MM.1S (cell line): ENCODE measurements around the gene TET1.

Source experiments
- DNase-seq: peaks from one replicate; pipeline ENCODE4 v3.0.0-alpha.2; 2015
- H2AFZ ChIP-seq: fragments of 300-600 bp; sonication (generic); 2 replicates; pipeline ENCODE4 v1.6.0; 2016; ENCODE audit warnings: antibody characterized with exemption, low read length
- H3F3A ChIP-seq: fragments of 300-600 bp; sonication (generic); 2 replicates; pipeline ENCODE4 v1.6.1; 2016; ENCODE audit warnings: mild to moderate bottlenecking, antibody characterized with exemption, low read length, moderate library complexity, mixed read lengths; ENCODE audit not compliant: insufficient read depth
- H3K27ac ChIP-seq: fragments of 300-600 bp; sonication (generic); 2 replicates; pipeline ENCODE4 v1.5.1; 2016; ENCODE audit warnings: mild to moderate bottlenecking, low read length
- H3K27me3 ChIP-seq: fragments of 300-600 bp; sonication (generic); replicated peaks from 2 replicates; pipeline ENCODE4 v1.6.0; 2016; ENCODE audit warnings: low read length; ENCODE audit not compliant: insufficient read depth
- H3K36me3 ChIP-seq: fragments of 300-600 bp; sonication (generic); replicated peaks from 2 replicates; pipeline ENCODE4 v1.6.1; 2016; ENCODE audit warnings: mild to moderate bottlenecking, low read length, mixed read lengths; ENCODE audit not compliant: insufficient read depth
- H3K4me1 ChIP-seq: fragments of 300-600 bp; sonication (generic); 2 replicates; pipeline ENCODE4 v1.6.1; 2016; ENCODE audit warnings: low read length, mixed read lengths
- H3K4me2 ChIP-seq: fragments of 300-600 bp; sonication (generic); 2 replicates; pipeline ENCODE4 v1.6.0; 2016; ENCODE audit warnings: low read depth, low read length
- H3K4me3 ChIP-seq: fragments of 300-600 bp; sonication (generic); 2 replicates; pipeline ENCODE4 v1.5.1; 2016; ENCODE audit warnings: low read length, mixed read lengths
- H3K79me2 ChIP-seq: fragments of 300-600 bp; sonication (generic); 2 replicates; pipeline ENCODE4 v1.6.1; 2016; ENCODE audit warnings: mixed run types, low read length, mixed read lengths
- H3K9ac ChIP-seq: fragments of 300-600 bp; sonication (generic); 2 replicates; pipeline ENCODE4 v1.6.1; 2016; ENCODE audit warnings: low read length, mixed read lengths
- H3K9me2 ChIP-seq: fragments of 300-600 bp; sonication (generic); replicated peaks from 2 replicates; pipeline ENCODE4 v1.6.1; 2016; ENCODE audit warnings: mild to moderate bottlenecking, low read length, mixed read lengths; ENCODE audit not compliant: insufficient read depth
- H3K9me3 ChIP-seq: fragments of 300-600 bp; sonication (generic); replicated peaks from 2 replicates; pipeline ENCODE4 v1.6.1; 2016; ENCODE audit warnings: mild to moderate bottlenecking, low read length, mixed read lengths; ENCODE audit not compliant: insufficient read depth
- H4K20me1 ChIP-seq: fragments of 300-600 bp; sonication (generic); 2 replicates; pipeline ENCODE4 v1.6.1; 2016; ENCODE audit warnings: mild to moderate bottlenecking, low read length, moderate library complexity, mixed read lengths; ENCODE audit not compliant: insufficient read depth
- CTCF ChIP-seq: fragments of 300-600 bp; sonication (generic); IDR thresholded peaks from 2 replicates; pipeline ENCODE4 v1.5.1; 2016; ENCODE audit warnings: antibody characterized with exemption, low read length, mixed read lengths
- EZH2 ChIP-seq: fragments of 300-600 bp; sonication (generic); optimal IDR thresholded peaks from 2 replicates; pipeline ENCODE3; 2017; ENCODE audit warnings: low read depth, mild to moderate bottlenecking, antibody characterized with exemption, low read length, mixed read lengths
- EZH2phosphoT487 ChIP-seq: fragments of 300-600 bp; sonication (generic); IDR thresholded peaks from 2 replicates; pipeline ENCODE4 v1.6.1; 2018; ENCODE audit warnings: antibody characterized with exemption, low read length

The TET1 gene

GRCh38 chr10:68560943-68561864 lies 1.1 kb downstream of the TET1 start:
- Histone ChIP-seq H3K27ac (no peak overlapping the region), H2AFZ (peak overlapping the region; percentile 79), H3F3A (peaks cover 13% of the 10 kb centered on the region; the same call in 1 of the 2 replicates), H3K4me3 (peak overlapping the region; percentile 92), H4K20me1 (no peaks in the 10 kb centered on the region), H3K9me2 (no peaks in the 10 kb centered on the region), H3K4me2 (peak overlapping the region; percentile 82), H3K9me3 (no peaks in the 10 kb centered on the region), H3K9ac (peak overlapping the region; percentile 62; the same call in 1 of the 2 replicates), H3K36me3 (no peaks in the 10 kb centered on the region), H3K27me3 (no peaks in the 10 kb centered on the region), H3K4me1 (peaks cover 26% of the 10 kb centered on the region), H3K79me2 (peaks cover 57% of the 10 kb centered on the region)
- peak; percentile 21 for DNase-seq
- TF ChIP-seq EZH2phosphoT487 (no peak), EZH2 (no peak), CTCF (no peak)

GRCh38 chr10:68561865-68562649 lies 1.9 kb downstream of the TET1 start:
- no peak for DNase-seq
- no peak overlapping the region for H2AFZ ChIP-seq
- peak overlapping the region; percentile 29 for H3K4me3 ChIP-seq
- no peaks in the 10 kb centered on the region for H3K9me3 ChIP-seq
- H3K4me1 ChIP-seq: peaks cover 34% of the 10 kb centered on the region
- no peaks in the 10 kb centered on the region for H3K27me3 ChIP-seq
- no peak for TF ChIP-seq CTCF
- TF ChIP-seq EZH2phosphoT487: no peak
- TF ChIP-seq EZH2: no peak
- H3K9ac ChIP-seq: no peak overlapping the region
- no peaks in the 10 kb centered on the region for H3K9me2 ChIP-seq
- peak overlapping the region; percentile 80; the same call in 1 of the 2 replicates for H3K4me2 ChIP-seq
- H4K20me1 ChIP-seq: no peaks in the 10 kb centered on the region
- H3K79me2 ChIP-seq: peaks cover 65% of the 10 kb centered on the region
- H3K27ac ChIP-seq: no peak overlapping the region
- no peaks in the 10 kb centered on the region for H3K36me3 ChIP-seq
- H3F3A ChIP-seq: peaks cover 13% of the 10 kb centered on the region; the same call in 1 of the 2 replicates

DNA sequence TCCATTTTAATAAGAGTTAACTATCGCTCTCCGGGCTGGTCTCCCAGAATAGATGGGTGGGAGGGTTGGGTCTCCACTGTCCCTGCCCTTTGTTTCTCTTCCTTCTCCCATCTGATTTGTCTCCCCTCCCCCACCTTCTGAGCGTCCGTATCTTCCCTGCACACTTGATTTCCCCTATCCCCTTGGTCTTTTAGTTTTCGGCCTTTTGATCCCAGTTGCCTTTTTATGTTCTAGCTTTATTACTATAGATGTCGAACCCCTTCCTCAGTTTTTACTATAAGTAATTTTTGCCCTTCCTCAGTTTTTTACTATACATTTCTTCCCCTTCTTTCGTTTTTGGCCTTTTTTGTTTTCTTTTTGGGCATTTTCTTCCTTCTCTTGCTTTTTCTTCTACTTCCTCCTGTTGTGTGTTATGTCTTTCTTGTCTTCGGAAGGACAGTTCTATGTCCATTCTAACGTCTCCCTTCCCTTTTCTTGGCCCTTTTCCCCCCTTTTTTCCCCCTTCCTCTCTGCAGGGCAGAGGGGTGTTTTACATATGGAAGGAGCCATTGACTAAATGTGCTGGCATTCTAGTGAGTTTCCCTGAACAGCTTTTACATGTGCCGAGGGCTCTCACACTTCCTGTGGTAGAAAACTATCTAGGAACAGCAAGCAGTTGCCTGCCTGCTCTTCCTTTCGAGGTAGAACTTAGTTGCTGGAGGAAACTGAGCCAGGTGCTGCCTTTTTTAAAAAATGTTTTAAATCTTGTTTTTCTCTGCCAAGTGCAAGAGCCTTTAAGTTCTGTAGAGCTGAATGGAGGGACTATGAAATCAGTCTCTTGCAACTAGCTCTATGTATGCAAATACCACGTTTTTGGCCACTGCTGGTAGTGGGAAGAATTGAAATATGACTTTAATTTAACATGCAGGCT lies 2.8 kb downstream of the TET1 start:
- TF ChIP-seq CTCF (no peak), EZH2 (no peak), EZH2phosphoT487 (no peak)
- peak; percentile 27 for DNase-seq
- Histone ChIP-seq H3K4me1 (peaks cover 41% of the 10 kb centered on the region), H3K9me3 (no peaks in the 10 kb centered on the region), H4K20me1 (no peaks in the 10 kb centered on the region), H3K27ac (peak overlapping the region; percentile 48; the same call in 1 of the 2 replicates), H3K79me2 (peaks cover 74% of the 10 kb centered on the region), H3F3A (peaks cover 13% of the 10 kb centered on the region; the same call in 1 of the 2 replicates), H2AFZ (peak overlapping the region; percentile 8; the same call in 1 of the 2 replicates), H3K9me2 (no peaks in the 10 kb centered on the region), H3K27me3 (no peaks in the 10 kb centered on the region), H3K36me3 (no peaks in the 10 kb centered on the region), H3K4me2 (peak overlapping the region; percentile 80), H3K9ac (peak overlapping the region; percentile 30; the same call in 1 of the 2 replicates), H3K4me3 (peak overlapping the region; percentile 49)
